ENCODE data around the gene RBM43. TPM values are rescaled to one million over a fixed set of nuclear protein-coding genes. Genes with fewer than 3 reads are reported as not detected.
A peak's percentile ranks its signal among the peaks of the same experiment; 100 is the strongest.

Gene RBM43
- total and polyA plus RNA-seq, 9 donors, result 5.5 to 22.0 (median 13.6) TPM

DNA sequence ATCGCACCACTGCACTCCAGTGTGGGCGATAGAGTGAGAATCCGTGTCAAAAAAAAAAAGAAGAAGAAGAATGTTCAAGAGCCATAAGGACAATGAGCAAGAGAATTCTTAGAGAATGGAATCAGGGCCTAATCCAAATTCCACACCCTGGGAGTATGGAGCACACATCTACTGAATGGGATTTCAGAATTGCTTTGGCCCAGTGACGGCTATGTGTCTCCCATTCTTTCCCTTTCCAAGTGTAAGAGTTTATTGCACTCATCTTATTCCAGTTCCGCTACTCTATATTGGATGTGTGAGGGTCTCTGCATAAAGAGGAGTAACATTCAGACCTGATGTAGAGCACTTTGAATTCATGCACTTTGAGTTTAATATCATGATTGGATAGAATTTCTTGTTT, 5.9 kb upstream of the RBM43 start:
- intact Hi-C loops (cut with DNase I), result loop anchor here in 1 of 4 donors (10.0 kb wide), 1 partner anchor 147 kb away; no protein-coding TSS in a partner anchor
- Histone ChIP-seq H3K27ac (no peak overlapping the region), H3K36me3 (no peaks in the 10 kb centered on the region), H3K4me1 (ENCODE audit: insufficient read depth) (peaks cover 7% of the 10 kb centered on the region), H3K27me3 (no peaks in the 10 kb centered on the region), H3K4me3 (no peak overlapping the region), H3K9me3 (no peaks in the 10 kb centered on the region)
- WGBS, 3 donors, result 95 to 98% (median 95%) methylated on average over 5 of the region's 5 CpGs
- DNase-seq, result no peak
- TF ChIP-seq POLR2A (IDR thresholded peaks at IDR 0.05) (no peak), EP300 (IDR thresholded peaks at IDR 0.05) (no peak), CTCF (IDR thresholded peaks at IDR 0.05) (no peak)

DNA sequence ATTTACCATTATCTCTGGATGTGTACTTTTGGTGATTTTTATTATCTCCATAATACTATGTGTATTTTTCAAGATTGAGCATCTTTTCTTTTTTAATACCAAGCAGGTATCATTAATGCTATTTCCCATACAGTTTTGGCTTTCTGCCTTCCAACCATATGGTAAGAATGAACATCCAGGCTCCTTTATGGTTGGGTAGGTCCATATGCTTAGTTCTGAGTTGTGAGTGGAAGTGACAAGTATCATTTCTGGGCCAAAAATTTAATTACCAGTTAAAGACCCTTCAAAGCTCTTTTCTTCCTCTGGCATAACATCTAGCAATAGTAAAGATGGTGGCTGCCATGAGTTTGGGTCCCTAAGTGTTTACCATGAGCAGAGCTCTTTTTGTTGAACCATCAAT, 4.3 kb upstream of the RBM43 start:
- H3K9me3 ChIP-seq, result no peaks in the 10 kb centered on the region
- H3K36me3 ChIP-seq, result no peaks in the 10 kb centered on the region
- no peak for DNase-seq
- TF ChIP-seq POLR2A (IDR thresholded peaks at IDR 0.05) (no peak), CTCF (IDR thresholded peaks at IDR 0.05) (no peak), EP300 (IDR thresholded peaks at IDR 0.05) (no peak)
- H3K4me3 ChIP-seq, result no peak overlapping the region
- H3K27ac ChIP-seq, result no peak overlapping the region
- intact Hi-C loops (cut with DNase I), result loop anchor here in 1 of 4 donors (10.0 kb wide), 1 partner anchor 149 kb away; no protein-coding TSS in a partner anchor
- peaks cover 7% of the 10 kb centered on the region for H3K4me1 ChIP-seq (ENCODE audit: insufficient read depth)
- H3K27me3 ChIP-seq, result no peaks in the 10 kb centered on the region

- no peak for TF ChIP-seq CTCF (IDR thresholded peaks at IDR 0.05)
- no peak for TF ChIP-seq POLR2A (IDR thresholded peaks at IDR 0.05)
- no peak for TF ChIP-seq EP300 (IDR thresholded peaks at IDR 0.05)
- no peaks in the 10 kb centered on the region for H3K36me3 ChIP-seq
- H3K9me3 ChIP-seq, result no peaks in the 10 kb centered on the region
- 81 to 89% (median 87%) methylated on average over 7 of the region's 7 CpGs for WGBS, 3 donors
- no peak overlapping the region for H3K4me3 ChIP-seq
- no peaks in the 10 kb centered on the region for H3K27me3 ChIP-seq
- H3K27ac ChIP-seq, result no peak overlapping the region
- no peak for DNase-seq
- peaks cover 8% of the 10 kb centered on the region for H3K4me1 ChIP-seq (ENCODE audit: insufficient read depth)
- intact Hi-C loops (cut with DNase I), result loop anchor here in 1 of 4 donors (10.0 kb wide), 1 partner anchor 151 kb away; no protein-coding TSS in a partner anchor
Observed at GRCh38 chr2:151264157-151264825, 2.6 kb upstream of the RBM43 start.

GRCh38 chr2:151262629-151263028, 966 bp upstream of the RBM43 start:
- no peaks in the 10 kb centered on the region for H3K27me3 ChIP-seq
- peaks cover 8% of the 10 kb centered on the region for H3K4me1 ChIP-seq (ENCODE audit: insufficient read depth)
- peak in 2 of 5 donors; percentile 38 to 42 for DNase-seq
- H3K4me3 ChIP-seq, result no peak overlapping the region
- no peaks in the 10 kb centered on the region for H3K9me3 ChIP-seq
- H3K36me3 ChIP-seq, result no peaks in the 10 kb centered on the region
- TF ChIP-seq EP300 (IDR thresholded peaks at IDR 0.05) (no peak), CTCF (IDR thresholded peaks at IDR 0.05) (no peak), POLR2A (IDR thresholded peaks at IDR 0.05) (no peak)
- 81 to 88% (median 84%) methylated on average over 8 of the region's 8 CpGs for WGBS, 3 donors
- intact Hi-C loops (cut with DNase I), result loop anchor here in 1 of 4 donors (10.0 kb wide), 1 partner anchor 152 kb away; no protein-coding TSS in a partner anchor
- H3K27ac ChIP-seq, result peak overlapping the region in 1 of 2 donors; percentile 97
